ENCODE results near the gene UNC5B.

- TF ChIP-seq GATA3 (IDR thresholded peaks at IDR 0.05; ENCODE audit: low read depth, low read length), result no peak
- TF ChIP-seq GATA2 (IDR thresholded peaks at IDR 0.05; ENCODE audit: low read depth, low read length), result no peak
Observed at GRCh38 chr10:71223347-71224058, 11.1 kb downstream of the UNC5B start.

Data from SH-SY5Y (cell line).